HTERT RPE-1 (cell line): ENCODE data around the gene WNK2.
"Not testable (repeated sequence)": the region's sequence is repeated elsewhere in the genome, so short reads cannot be mapped to it uniquely, and the experiment has no call there.

Experiments used
- in situ Hi-C: fragments of 300-500 bp; cut with MboI; formaldehyde crosslinking; loops from 4 replicates; pipeline ENCODE4 v1.14.3; 2020; ENCODE audit warnings: low sequenced_read_pairs

Gene WNK2

GRCh38 chr9:93183663-93184431 lies at the start of gene WNK2:
TSS of gene WNK2 (plus strand) at chr9:93184139. CDS start at chr9:93184930, 791 bp downstream.
- in situ Hi-C loops = no loop called here

- in situ Hi-C loops = no loop called here
These were observed 49.0 kb upstream of the WNK2 start for GRCh38 chr9:93134740-93135444.

GRCh38 chr9:93136011-93136440 lies 47.9 kb upstream of the WNK2 start:
- in situ Hi-C loops = no loop called here

- in situ Hi-C loops = no loop called here
These were observed 46.6 kb upstream of the WNK2 start for GRCh38 chr9:93137362-93137761.

- in situ Hi-C loops = no loop called here
These were observed 45.7 kb upstream of the WNK2 start for GRCh38 chr9:93138171-93138764.

GRCh38 chr9:93139365-93140182 lies 44.4 kb upstream of the WNK2 start:
- in situ Hi-C loops = no loop called here

- in situ Hi-C loops = no loop called here
These were observed 42.0 kb upstream of the WNK2 start for GRCh38 chr9:93141771-93142483.

- in situ Hi-C loops = no loop called here
These were observed 40.0 kb upstream of the WNK2 start for GRCh38 chr9:93143830-93144530.

GRCh38 chr9:93146696-93147095 lies 37.2 kb upstream of the WNK2 start:
- in situ Hi-C loops = not testable (repeated sequence)

GRCh38 chr9:93147632-93148031 lies 36.3 kb upstream of the WNK2 start:
- in situ Hi-C loops = no loop called here

GRCh38 chr9:93148721-93149120 lies 35.2 kb upstream of the WNK2 start:
- in situ Hi-C loops = no loop called here

GRCh38 chr9:93149361-93149760 lies 34.6 kb upstream of the WNK2 start:
- in situ Hi-C loops = no loop called here

- in situ Hi-C loops = no loop called here
These were observed 32.7 kb upstream of the WNK2 start for GRCh38 chr9:93151097-93151784.

- in situ Hi-C loops = no loop called here
These were observed 29.5 kb upstream of the WNK2 start for GRCh38 chr9:93154293-93154903.

GRCh38 chr9:93155716-93156474 lies 28.0 kb upstream of the WNK2 start:
- in situ Hi-C loops = no loop called here

- in situ Hi-C loops = no loop called here
These were observed 27.4 kb upstream of the WNK2 start for GRCh38 chr9:93156475-93157008.

GRCh38 chr9:93159601-93160471 lies 24.1 kb upstream of the WNK2 start:
- in situ Hi-C loops = no loop called here
